ENCODE results near the gene DUSP5.

GRCh38 chr10:110531687-110532086, 34.0 kb downstream of the DUSP5 start:
- TF ChIP-seq CTCF (IDR thresholded peaks at IDR 0.05) (no peak), POLR2A (IDR thresholded peaks at IDR 0.05; ENCODE audit: low read depth) (no peak), POLR2AphosphoS5 (IDR thresholded peaks at IDR 0.05) (no peak), EP300 (IDR thresholded peaks at IDR 0.05) (no peak)
